ENCODE data around the gene VILL.

DNA sequence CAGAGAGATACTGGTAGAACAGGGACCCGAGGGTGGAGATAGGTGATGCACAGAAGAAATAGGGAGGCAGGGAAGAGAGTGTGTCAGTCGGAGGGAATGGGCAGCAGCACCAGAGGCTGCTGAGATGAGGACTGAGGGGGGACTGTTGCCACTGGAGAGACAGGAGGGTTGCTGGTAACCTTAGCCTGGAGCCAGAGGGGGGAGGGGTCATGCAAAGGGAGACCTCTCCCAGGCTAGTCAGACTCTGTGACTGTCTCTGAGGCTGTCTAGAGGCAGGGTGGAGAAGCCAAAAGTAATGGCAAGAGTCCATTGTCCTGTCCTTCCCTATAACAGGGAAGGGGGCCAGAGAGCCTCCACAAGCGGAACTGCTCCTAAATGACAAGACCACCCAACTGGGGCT lies 46.3 kb downstream of the VILL start:
- no peak for TF ChIP-seq EZH2phosphoT487 (IDR thresholded peaks at IDR 0.05; ENCODE audit: borderline replicate concordance, low read depth, low read length)
- TF ChIP-seq, protein P1, sequence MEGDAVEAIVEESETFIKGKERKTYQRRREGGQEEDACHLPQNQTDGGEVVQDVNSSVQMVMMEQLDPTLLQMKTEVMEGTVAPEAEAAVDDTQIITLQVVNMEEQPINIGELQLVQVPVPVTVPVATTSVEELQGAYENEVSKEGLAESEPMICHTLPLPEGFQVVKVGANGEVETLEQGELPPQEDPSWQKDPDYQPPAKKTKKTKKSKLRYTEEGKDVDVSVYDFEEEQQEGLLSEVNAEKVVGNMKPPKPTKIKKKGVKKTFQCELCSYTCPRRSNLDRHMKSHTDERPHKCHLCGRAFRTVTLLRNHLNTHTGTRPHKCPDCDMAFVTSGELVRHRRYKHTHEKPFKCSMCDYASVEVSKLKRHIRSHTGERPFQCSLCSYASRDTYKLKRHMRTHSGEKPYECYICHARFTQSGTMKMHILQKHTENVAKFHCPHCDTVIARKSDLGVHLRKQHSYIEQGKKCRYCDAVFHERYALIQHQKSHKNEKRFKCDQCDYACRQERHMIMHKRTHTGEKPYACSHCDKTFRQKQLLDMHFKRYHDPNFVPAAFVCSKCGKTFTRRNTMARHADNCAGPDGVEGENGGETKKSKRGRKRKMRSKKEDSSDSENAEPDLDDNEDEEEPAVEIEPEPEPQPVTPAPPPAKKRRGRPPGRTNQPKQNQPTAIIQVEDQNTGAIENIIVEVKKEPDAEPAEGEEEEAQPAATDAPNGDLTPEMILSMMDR (conservative IDR thresholded peaks at IDR 0.05; ENCODE audit: low read length), result no peak

Measured in OCI-LY7 (cell line).